Measurements from ENCODE around the gene ADGRA1. TPM values are rescaled to one million over a fixed set of nuclear protein-coding genes. Genes with fewer than 3 reads are reported as not detected.
A peak's percentile ranks its signal among the peaks of the same experiment; 100 is the strongest.

Gene ADGRA1
- total RNA-seq, 2 donors from 2014 or later: 0.24 to 1.0 TPM

- DNase-seq: peak; percentile 68
- no peaks in the 10 kb centered on the region for H3K9me3 Mint-ChIP-seq
- Histone ChIP-seq H3K9ac (ENCODE audit: extremely low read depth, low read length, poor library complexity, severe bottlenecking) (no peak overlapping the region), H3K36me3 (ENCODE audit: control insufficient read depth, insufficient read depth, low read length) (no peaks in the 10 kb centered on the region), H3K9me3 (ENCODE audit: control insufficient read depth, low read length) (no peaks in the 10 kb centered on the region), H3K4me3 (ENCODE audit: low read length) (no peak overlapping the region), H3K4me1 (ENCODE audit: control insufficient read depth, insufficient read depth, low read length) (peaks cover 7% of the 10 kb centered on the region), H3K27me3 (ENCODE audit: control insufficient read depth, insufficient read depth, low read length, poor library complexity, severe bottlenecking) (no peaks in the 10 kb centered on the region), H3K27ac (ENCODE audit: low read depth, low read length) (no peak overlapping the region)
- no peak overlapping the region for H3K27ac Mint-ChIP-seq
- TF ChIP-seq, protein P1, sequence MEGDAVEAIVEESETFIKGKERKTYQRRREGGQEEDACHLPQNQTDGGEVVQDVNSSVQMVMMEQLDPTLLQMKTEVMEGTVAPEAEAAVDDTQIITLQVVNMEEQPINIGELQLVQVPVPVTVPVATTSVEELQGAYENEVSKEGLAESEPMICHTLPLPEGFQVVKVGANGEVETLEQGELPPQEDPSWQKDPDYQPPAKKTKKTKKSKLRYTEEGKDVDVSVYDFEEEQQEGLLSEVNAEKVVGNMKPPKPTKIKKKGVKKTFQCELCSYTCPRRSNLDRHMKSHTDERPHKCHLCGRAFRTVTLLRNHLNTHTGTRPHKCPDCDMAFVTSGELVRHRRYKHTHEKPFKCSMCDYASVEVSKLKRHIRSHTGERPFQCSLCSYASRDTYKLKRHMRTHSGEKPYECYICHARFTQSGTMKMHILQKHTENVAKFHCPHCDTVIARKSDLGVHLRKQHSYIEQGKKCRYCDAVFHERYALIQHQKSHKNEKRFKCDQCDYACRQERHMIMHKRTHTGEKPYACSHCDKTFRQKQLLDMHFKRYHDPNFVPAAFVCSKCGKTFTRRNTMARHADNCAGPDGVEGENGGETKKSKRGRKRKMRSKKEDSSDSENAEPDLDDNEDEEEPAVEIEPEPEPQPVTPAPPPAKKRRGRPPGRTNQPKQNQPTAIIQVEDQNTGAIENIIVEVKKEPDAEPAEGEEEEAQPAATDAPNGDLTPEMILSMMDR (conservative IDR thresholded peaks at IDR 0.05): no peak
- H3K27me3 Mint-ChIP-seq (ENCODE audit: insufficient read depth): no peaks in the 10 kb centered on the region
- WGBS, 2 experiments (ENCODE audit: insufficient coverage in 1 of 2, insufficient read length in 1 of 2): 73 to 82% methylated on average over 2 to 17 of the region's 17 CpGs
- H3K4me1 Mint-ChIP-seq: peaks cover 20% of the 10 kb centered on the region
- no peaks in the 10 kb centered on the region for H3K36me3 Mint-ChIP-seq (ENCODE audit: low read depth)
- no peak overlapping the region for H3K4me3 Mint-ChIP-seq
Measured at GRCh38 chr10:133139551-133140065, 51.9 kb downstream of the ADGRA1 start.

DNA sequence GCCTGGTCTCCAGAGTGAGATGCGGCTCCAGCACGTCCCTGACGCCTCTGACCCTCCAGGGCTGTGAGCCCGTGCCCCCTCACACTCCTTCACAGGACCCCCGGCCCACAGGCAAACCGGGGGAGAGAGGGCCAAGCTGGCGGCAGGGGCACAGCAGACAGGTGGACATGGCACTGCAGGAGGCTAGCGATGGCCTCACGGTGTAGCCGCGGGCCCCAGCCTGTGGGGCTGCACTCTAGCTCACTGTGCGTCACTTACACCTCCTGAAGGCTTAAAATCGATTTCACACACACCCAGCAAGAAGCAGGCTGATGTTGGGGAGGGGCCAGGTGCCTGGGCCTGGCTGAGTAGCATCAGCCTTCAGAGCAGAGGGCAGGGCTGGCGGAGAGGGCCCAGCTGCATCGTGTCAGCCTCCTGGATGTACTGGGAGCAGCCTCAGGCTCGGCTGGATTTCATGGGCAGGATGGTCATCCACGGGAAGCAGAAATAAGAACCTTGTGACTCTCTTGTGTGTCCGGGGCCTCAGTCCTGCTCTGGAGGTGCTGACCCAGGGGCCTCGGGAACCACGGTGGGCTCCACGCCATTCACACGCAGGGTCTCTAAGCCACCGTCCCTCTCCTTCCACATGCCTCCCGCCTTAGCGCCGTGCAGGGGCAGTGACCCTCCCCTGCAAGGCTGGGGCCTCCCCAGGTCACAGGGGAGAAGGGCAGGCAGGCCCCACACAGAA lies 52.9 kb downstream of the ADGRA1 start:
- Histone ChIP-seq H3K36me3 (ENCODE audit: control insufficient read depth, insufficient read depth, low read length) (no peaks in the 10 kb centered on the region), H3K9me3 (ENCODE audit: control insufficient read depth, low read length) (no peaks in the 10 kb centered on the region), H3K4me3 (ENCODE audit: low read length) (no peak overlapping the region), H3K9ac (ENCODE audit: extremely low read depth, low read length, poor library complexity, severe bottlenecking) (no peak overlapping the region), H3K27me3 (ENCODE audit: control insufficient read depth, insufficient read depth, low read length, poor library complexity, severe bottlenecking) (no peaks in the 10 kb centered on the region), H3K4me1 (ENCODE audit: control insufficient read depth, insufficient read depth, low read length) (peaks cover 7% of the 10 kb centered on the region), H3K27ac (ENCODE audit: low read depth, low read length) (peak overlapping the region; percentile 60)
- DNase-seq: peak; percentile 50
- 91 to 94% methylated on average over 20 to 26 of the region's 26 CpGs for WGBS, 2 experiments (ENCODE audit: insufficient coverage in 1 of 2, insufficient read length in 1 of 2)
- Mint-ChIP-seq H3K36me3 (ENCODE audit: low read depth) (no peaks in the 10 kb centered on the region), H3K27ac (no peak overlapping the region), H3K27me3 (ENCODE audit: insufficient read depth) (no peaks in the 10 kb centered on the region), H3K4me1 (peaks cover 24% of the 10 kb centered on the region), H3K9me3 (no peaks in the 10 kb centered on the region), H3K4me3 (no peak overlapping the region)
- TF ChIP-seq, protein P1 (conservative IDR thresholded peaks at IDR 0.05): no peak

DNA sequence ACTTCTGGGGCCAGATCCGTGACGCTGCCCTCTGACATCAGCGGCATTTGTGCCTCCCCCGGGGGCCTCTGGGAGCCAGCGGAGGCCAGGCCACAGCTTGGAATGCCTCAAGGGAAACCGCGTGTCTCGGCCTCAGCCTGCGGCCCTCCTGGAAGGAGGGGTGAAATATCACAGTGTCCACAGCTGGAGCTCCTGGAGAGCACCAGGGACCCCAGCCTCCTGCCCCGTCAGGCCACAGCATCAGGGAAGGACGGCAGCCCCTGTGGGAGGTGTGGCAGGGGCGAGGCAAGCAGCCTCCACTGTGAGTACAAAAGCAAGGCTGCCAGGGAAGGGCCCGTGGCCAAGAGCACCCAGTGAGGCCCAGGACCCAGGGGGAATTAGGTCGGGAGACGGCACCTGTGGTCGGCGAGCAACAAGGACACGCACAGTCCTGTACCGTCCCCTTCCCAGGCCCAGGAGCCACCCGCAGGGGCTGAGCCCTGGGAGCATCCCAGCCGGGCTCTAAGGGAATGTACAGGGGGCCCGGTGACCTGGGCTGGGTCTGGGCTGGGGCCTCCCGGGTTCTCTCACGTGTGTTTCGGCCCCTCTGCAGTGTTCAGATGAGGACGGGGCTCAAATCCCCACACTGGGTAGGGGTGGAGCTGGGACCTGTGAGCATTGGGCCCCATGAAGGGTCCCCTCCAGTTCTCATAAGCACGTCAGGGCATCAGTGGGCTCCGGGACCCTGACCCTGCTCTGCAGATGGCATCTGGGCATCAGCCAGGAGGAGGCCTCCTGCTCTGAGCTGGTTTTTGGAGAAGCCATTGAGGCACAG lies 53.6 kb downstream of the ADGRA1 start:
- no peak for DNase-seq
- TF ChIP-seq, protein P1 (conservative IDR thresholded peaks at IDR 0.05): no peak
- 94 to 96% methylated on average over 20 to 28 of the region's 28 CpGs for WGBS, 2 experiments (ENCODE audit: insufficient coverage in 1 of 2, insufficient read length in 1 of 2)
- peaks cover 24% of the 10 kb centered on the region for H3K4me1 Mint-ChIP-seq
- H3K4me1 ChIP-seq (ENCODE audit: control insufficient read depth, insufficient read depth, low read length): peaks cover 7% of the 10 kb centered on the region
- H3K27ac ChIP-seq (ENCODE audit: low read depth, low read length): no peak overlapping the region
- no peak overlapping the region for H3K27ac Mint-ChIP-seq
- no peak overlapping the region for H3K9ac ChIP-seq (ENCODE audit: extremely low read depth, low read length, poor library complexity, severe bottlenecking)
- no peaks in the 10 kb centered on the region for H3K27me3 ChIP-seq (ENCODE audit: control insufficient read depth, insufficient read depth, low read length, poor library complexity, severe bottlenecking)
- H3K4me3 Mint-ChIP-seq: no peak overlapping the region
- no peaks in the 10 kb centered on the region for H3K9me3 Mint-ChIP-seq
- no peaks in the 10 kb centered on the region for H3K36me3 Mint-ChIP-seq (ENCODE audit: low read depth)
- no peaks in the 10 kb centered on the region for H3K36me3 ChIP-seq (ENCODE audit: control insufficient read depth, insufficient read depth, low read length)
- H3K27me3 Mint-ChIP-seq (ENCODE audit: insufficient read depth): no peaks in the 10 kb centered on the region
- H3K9me3 ChIP-seq (ENCODE audit: control insufficient read depth, low read length): no peaks in the 10 kb centered on the region
- no peak overlapping the region for H3K4me3 ChIP-seq (ENCODE audit: low read length)

Measured in endodermal cell (in vitro differentiated cells).